Activated CD8-positive, alpha-beta memory T cell treated with anti-CD3 and anti-CD28 coated beads, Interleukin-2, amount 50 U/mL, for 48 hours (primary cell): ENCODE measurements around the gene SFXN4.

ENCODE experiments used
- DNase-seq: peaks from one replicate; pipeline ENCODE4 v3.0.0-alpha.2; 2020

The SFXN4 gene

GRCh38 chr10:119165171-119166117 is at the start of gene SFXN4:
TSS of gene SFXN4 (minus strand) at chr10:119165714. CDS start at chr10:119165647, 67 bp downstream.
- DNase-seq, result peak; percentile 89

- DNase-seq, result no peak
Observed at GRCh38 chr10:119211625-119212441, 46.3 kb upstream of the SFXN4 start.

- no peak for DNase-seq
Observed at GRCh38 chr10:119211176-119211575, 45.7 kb upstream of the SFXN4 start.

GRCh38 chr10:119210633-119211032 is 45.1 kb upstream of the SFXN4 start:
- no peak for DNase-seq

GRCh38 chr10:119209736-119210355 is 44.3 kb upstream of the SFXN4 start:
- DNase-seq, result no peak

GRCh38 chr10:119209035-119209735 is 43.7 kb upstream of the SFXN4 start:
- DNase-seq, result peak; percentile 75

- no peak for DNase-seq
Observed at GRCh38 chr10:119208553-119208940, 43.0 kb upstream of the SFXN4 start.

GRCh38 chr10:119207713-119208552 is 42.4 kb upstream of the SFXN4 start:
- peak; percentile 77 for DNase-seq

GRCh38 chr10:119207366-119207666 is 41.8 kb upstream of the SFXN4 start, which contains the start of gene GRK5:
TSS of gene GRK5 (plus strand) at chr10:119207571. CDS start at chr10:119207918, 347 bp downstream.
- peak; percentile 96 for DNase-seq

- DNase-seq, result peak; percentile 88
Observed at GRCh38 chr10:119206603-119207365, 41.3 kb upstream of the SFXN4 start.

GRCh38 chr10:119205894-119206602 is 40.5 kb upstream of the SFXN4 start:
- DNase-seq, result peak; percentile 77

- no peak for DNase-seq
Observed at GRCh38 chr10:119203006-119203405, 37.5 kb upstream of the SFXN4 start.

- no peak for DNase-seq
Observed at GRCh38 chr10:119201233-119201632, 35.7 kb upstream of the SFXN4 start.

- no peak for DNase-seq
Observed at GRCh38 chr10:119199231-119199992, 33.9 kb upstream of the SFXN4 start.

GRCh38 chr10:119198438-119198837 is 32.9 kb upstream of the SFXN4 start:
- no peak for DNase-seq

- DNase-seq, result no peak
Observed at GRCh38 chr10:119197921-119198320, 32.4 kb upstream of the SFXN4 start.

- no peak for DNase-seq
Observed at GRCh38 chr10:119191881-119192280, 26.4 kb upstream of the SFXN4 start.

GRCh38 chr10:119190954-119191785 is 25.7 kb upstream of the SFXN4 start:
- no peak for DNase-seq
